ENCODE results near the gene HNRNPA1. TPM values are rescaled to one million over a fixed set of nuclear protein-coding genes. Genes with fewer than 3 reads are reported as not detected.

The HNRNPA1 gene
- total RNA-seq, 2 donors from 2014 or later = 246 to 247 TPM

DNA sequence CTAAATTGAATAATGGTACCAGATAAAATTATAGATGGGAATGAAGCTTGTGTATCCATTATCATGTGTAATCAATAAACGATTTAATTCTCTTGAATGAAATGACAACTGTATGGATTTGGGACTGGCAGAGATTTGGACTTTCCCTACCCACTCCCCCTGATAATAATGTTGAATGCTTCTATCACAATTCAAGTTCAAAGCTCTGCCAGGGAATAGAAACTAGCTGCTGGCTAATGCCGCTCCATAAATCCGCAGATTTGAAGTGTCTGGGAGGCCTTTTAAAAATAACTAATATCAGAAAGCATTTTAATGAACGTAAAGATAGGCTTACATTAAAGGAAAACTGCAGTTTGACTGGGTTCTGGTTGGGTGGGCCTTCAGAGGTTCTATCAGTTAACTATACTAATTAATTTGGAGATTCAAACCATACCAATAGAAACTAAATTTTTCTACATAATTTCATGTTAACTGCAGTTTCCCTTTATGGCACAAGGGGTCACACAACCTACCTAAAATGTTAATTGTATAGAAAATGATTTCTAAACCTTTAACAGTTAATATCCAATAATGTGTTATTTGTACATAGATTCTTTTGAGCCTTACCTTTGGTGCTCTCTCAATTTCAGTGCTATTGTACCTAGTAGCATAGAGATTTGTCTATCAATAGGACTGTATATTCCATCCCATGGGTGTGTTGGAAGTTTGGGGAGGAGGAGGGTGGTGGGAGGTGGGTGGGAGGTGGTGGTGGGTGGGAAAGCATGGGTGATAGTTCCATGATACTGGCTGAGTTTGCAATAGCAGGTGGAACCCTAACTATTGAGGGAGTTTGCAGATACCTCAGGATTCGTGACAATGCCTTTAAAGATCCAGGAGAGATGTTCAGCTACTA, 4.9 kb downstream of the HNRNPA1 start:
- 33 to 37% methylated on average over 5 of the region's 5 CpGs for WGBS, 2 donors
- ATAC-seq (no peak), DNase-seq (no peak)
- Histone ChIP-seq H3K4me1 (peaks cover 49% of the 10 kb centered on the region), H3K27me3 (no peaks in the 10 kb centered on the region), H3K4me3 (no peak overlapping the region), H3K36me3 (replicated peaks in 1 of 2; ENCODE audit: insufficient read depth in 1 of 2, low read depth in 2 of 2) (peaks cover 13 to 31% of the 10 kb centered on the region in 2 donors), H3K27ac (no peak overlapping the region), H3K9me3 (no peaks in the 10 kb centered on the region)
- TF ChIP-seq POLR2A (IDR thresholded peaks at IDR 0.05) = no peak
- TF ChIP-seq CTCF (IDR thresholded peaks at IDR 0.05) = peak in 1 of 7 experiments; percentile 30
- intact Hi-C loops (cut with DNase I) = no loop called here

- Histone ChIP-seq H3K4me3 (no peak overlapping the region), H3K27ac (peak overlapping the region in 1 of 4 donors; percentile 1), H3K9me3 (no peaks in the 10 kb centered on the region), H3K27me3 (no peaks in the 10 kb centered on the region), H3K4me1 (peaks cover 49% of the 10 kb centered on the region), H3K36me3 (replicated peaks in 1 of 2; ENCODE audit: insufficient read depth in 1 of 2, low read depth in 2 of 2) (peaks cover 13 to 31% of the 10 kb centered on the region in 2 donors)
- ATAC-seq = no peak
- DNase-seq = no peak
- WGBS, 2 donors = 35 to 47% methylated on average over 12 of the region's 12 CpGs
- intact Hi-C loops (cut with DNase I) = no loop called here
- TF ChIP-seq CTCF (IDR thresholded peaks at IDR 0.05) (no peak), POLR2A (IDR thresholded peaks at IDR 0.05) (no peak)
Measured at GRCh38 chr12:54286042-54287030, 5.8 kb downstream of the HNRNPA1 start.

DNA sequence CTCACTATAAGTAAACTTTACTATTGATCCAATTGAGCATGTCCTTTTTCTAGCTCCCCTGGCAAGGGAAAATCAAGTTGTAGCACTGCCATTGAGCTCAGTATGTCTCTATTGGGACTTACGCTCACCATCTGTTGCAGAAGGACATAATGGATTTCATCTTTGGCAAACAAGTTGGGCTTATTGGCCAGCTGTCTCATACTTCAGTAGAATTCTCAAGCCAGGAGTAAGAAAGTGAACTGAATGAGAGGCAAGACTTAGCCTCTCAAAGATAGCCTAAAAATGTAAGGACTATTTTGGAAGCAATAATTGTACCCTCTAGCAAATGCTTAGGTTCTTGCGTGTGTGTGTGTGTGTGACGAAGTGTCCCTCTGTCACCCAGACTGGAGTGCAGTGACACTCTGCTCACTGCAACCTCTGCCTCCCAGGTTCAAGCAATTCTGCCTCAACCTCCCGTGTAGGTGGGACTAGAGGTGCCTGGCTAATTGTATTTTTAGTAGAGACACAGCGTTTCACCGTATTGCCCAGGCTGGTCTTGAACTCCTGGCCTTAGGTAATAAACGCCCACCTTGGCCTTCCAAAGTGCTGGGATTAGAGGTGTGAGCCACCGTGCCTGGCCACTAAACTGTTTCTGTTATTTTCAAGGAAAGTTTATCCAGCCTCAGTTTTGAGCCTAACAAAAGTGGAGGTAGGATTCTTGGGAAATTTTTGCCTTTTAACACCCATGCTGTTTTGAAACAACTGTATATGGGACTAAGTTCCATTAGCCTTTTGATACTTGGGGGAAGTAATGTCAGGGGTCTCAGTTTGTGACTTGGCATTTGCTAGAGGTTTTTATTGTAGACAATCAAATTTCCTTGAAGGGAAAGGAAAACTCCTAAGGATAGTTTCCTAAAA, 7.0 kb downstream of the HNRNPA1 start:
- DNase-seq (no peak), ATAC-seq (no peak)
- Histone ChIP-seq H3K4me1 (peaks cover 45% of the 10 kb centered on the region), H3K4me3 (no peak overlapping the region), H3K9me3 (no peaks in the 10 kb centered on the region), H3K36me3 (replicated peaks in 1 of 2; ENCODE audit: insufficient read depth in 1 of 2, low read depth in 2 of 2) (peaks cover 13 to 29% of the 10 kb centered on the region in 2 donors), H3K27me3 (no peaks in the 10 kb centered on the region), H3K27ac (no peak overlapping the region)
- TF ChIP-seq POLR2A (IDR thresholded peaks at IDR 0.05) (peak in 2 of 3 donors; percentile 13 to 14), CTCF (IDR thresholded peaks at IDR 0.05) (no peak)
- intact Hi-C loops (cut with DNase I) = no loop called here
- 64 to 73% methylated on average over 8 of the region's 8 CpGs for WGBS, 2 donors
